WTC11 (cell line): ENCODE data around the gene ADAM8. TPM values are rescaled to one million over a fixed set of nuclear protein-coding genes. Genes with fewer than 3 reads are reported as not detected.

ENCODE experiments used
- ATF1 ChIP-seq: sonication (generic); formaldehyde crosslinking; IDR thresholded peaks from 2 replicates; pipeline ENCODE4 v1.8.1; 2023; ENCODE audit warnings: mild to moderate bottlenecking, moderate library complexity, missing genetic modification reagents
- ATF2 ChIP-seq: sonication (generic); formaldehyde crosslinking; IDR thresholded peaks from 2 replicates; pipeline ENCODE4 v1.8.1; 2022; ENCODE audit warnings: low read depth, missing genetic modification reagents, borderline replicate concordance
- CBFB ChIP-seq: sonication (generic); formaldehyde crosslinking; IDR thresholded peaks from 2 replicates; pipeline ENCODE4 v1.8.1; 2022; ENCODE audit warnings: mild to moderate bottlenecking, low read depth, missing genetic modification reagents
- E2F5 ChIP-seq: sonication (generic); formaldehyde crosslinking; IDR thresholded peaks from 2 replicates; pipeline ENCODE4 v1.8.1; 2022; ENCODE audit warnings: mild to moderate bottlenecking, moderate library complexity, missing genetic modification reagents
- EMX1 ChIP-seq: fragments of 250-450 bp; sonication (Bioruptor Pico); IDR thresholded peaks from 2 replicates; pipeline ENCODE4 v1.8.0; 2021; ENCODE audit warnings: mild to moderate bottlenecking
- ETV6 ChIP-seq: sonication (generic); formaldehyde crosslinking; IDR thresholded peaks from 2 replicates; pipeline ENCODE4 v1.8.1; 2022; ENCODE audit warnings: mild to moderate bottlenecking, missing genetic modification reagents
- MXD4 ChIP-seq: fragments of 250-450 bp; sonication (Bioruptor Pico); IDR thresholded peaks from 2 replicates; pipeline ENCODE4 v1.8.0; 2021; ENCODE audit warnings: mild to moderate bottlenecking, moderate library complexity, borderline replicate concordance
- NFYB ChIP-seq: sonication (generic); formaldehyde crosslinking; conservative IDR thresholded peaks from 2 replicates; pipeline ENCODE4 v1.8.0; 2022; ENCODE audit warnings: low read depth, missing genetic modification reagents
- NR2C2 ChIP-seq: sonication (generic); formaldehyde crosslinking; IDR thresholded peaks from 2 replicates; pipeline ENCODE4 v1.8.0; 2022; ENCODE audit warnings: mild to moderate bottlenecking, missing genetic modification reagents
- NR3C1 ChIP-seq: sonication (generic); formaldehyde crosslinking; conservative IDR thresholded peaks from 2 replicates; pipeline ENCODE4 v1.8.1; 2023; ENCODE audit warnings: low read depth, mild to moderate bottlenecking, missing genetic modification reagents
- RELA ChIP-seq: sonication (generic); formaldehyde crosslinking; IDR thresholded peaks from 2 replicates; pipeline ENCODE4 v1.8.1; 2022; ENCODE audit warnings: missing genetic modification reagents, mild to moderate bottlenecking, borderline replicate concordance
- SMAD4 ChIP-seq: sonication (generic); formaldehyde crosslinking; IDR thresholded peaks from 2 replicates; pipeline ENCODE4 v1.8.0; 2022; ENCODE audit warnings: mild to moderate bottlenecking, missing genetic modification reagents
- SOX15 ChIP-seq: fragments of 250-450 bp; sonication (Bioruptor Pico); IDR thresholded peaks from 2 replicates; pipeline ENCODE4 v1.9.0; 2021; ENCODE audit warnings: mild to moderate bottlenecking
- ZMAT4 ChIP-seq: fragments of 250-450 bp; sonication (Bioruptor Pico); IDR thresholded peaks from 2 replicates; pipeline ENCODE4 v1.9.0; 2021; ENCODE audit warnings: mild to moderate bottlenecking
- ZNF138 ChIP-seq: sonication (generic); formaldehyde crosslinking; conservative IDR thresholded peaks from 2 replicates; pipeline ENCODE4 v1.8.1; 2022; ENCODE audit warnings: mild to moderate bottlenecking, moderate library complexity, missing genetic modification reagents
- ZNF232 ChIP-seq: sonication (generic); formaldehyde crosslinking; IDR thresholded peaks from 2 replicates; pipeline ENCODE4 v1.8.0; 2022; ENCODE audit warnings: mild to moderate bottlenecking, missing genetic modification reagents
- ZNF317 ChIP-seq: sonication (generic); formaldehyde crosslinking; IDR thresholded peaks from 2 replicates; pipeline ENCODE4 v1.8.1; 2023; ENCODE audit warnings: low read depth, mild to moderate bottlenecking, moderate library complexity, missing genetic modification reagents, borderline replicate concordance
- ZNF423 ChIP-seq: fragments of 250-450 bp; sonication (Bioruptor Pico); IDR thresholded peaks from 2 replicates; pipeline ENCODE4 v2.1.2; 2022; ENCODE audit warnings: mild to moderate bottlenecking, moderate library complexity
- total RNA-seq: library from RNA; stranded (reverse); gene quantifications from 3 replicates; pipeline ENCODE4 v1.2.3, GENCODE V29; 2021
- TF ChIP-seq, protein P1 (sequence below): sonication (generic); formaldehyde crosslinking; conservative IDR thresholded peaks from 2 replicates; pipeline ENCODE4 v1.8.1; 2022; ENCODE audit warnings: mild to moderate bottlenecking, missing genetic modification reagents
- TF ChIP-seq, protein P2 (sequence below): sonication (generic); formaldehyde crosslinking; IDR thresholded peaks from 2 replicates; pipeline ENCODE4 v1.8.0; 2022; ENCODE audit warnings: missing genetic modification reagents
- TF ChIP-seq, protein P3 (sequence below): sonication (generic); formaldehyde crosslinking; IDR thresholded peaks from 2 replicates; pipeline ENCODE4 v1.8.0; 2023; ENCODE audit warnings: mild to moderate bottlenecking, missing genetic modification reagents
- TF ChIP-seq, protein P4 (sequence below): sonication (generic); formaldehyde crosslinking; IDR thresholded peaks from 2 replicates; pipeline ENCODE4 v1.8.1; 2023; ENCODE audit warnings: mild to moderate bottlenecking, missing genetic modification reagents, moderate library complexity
- TF ChIP-seq, protein P5 (sequence below): sonication (generic); formaldehyde crosslinking; IDR thresholded peaks from 2 replicates; pipeline ENCODE4 v1.8.0; 2023; ENCODE audit warnings: missing genetic modification reagents
- TF ChIP-seq, protein P6 (sequence below): sonication (generic); formaldehyde crosslinking; IDR thresholded peaks from 2 replicates; pipeline ENCODE4 v1.8.0; 2022; ENCODE audit warnings: mild to moderate bottlenecking, missing genetic modification reagents

The ADAM8 gene
- total RNA-seq, 1 experiment from 2014 or later = 7.2 TPM

DNA sequence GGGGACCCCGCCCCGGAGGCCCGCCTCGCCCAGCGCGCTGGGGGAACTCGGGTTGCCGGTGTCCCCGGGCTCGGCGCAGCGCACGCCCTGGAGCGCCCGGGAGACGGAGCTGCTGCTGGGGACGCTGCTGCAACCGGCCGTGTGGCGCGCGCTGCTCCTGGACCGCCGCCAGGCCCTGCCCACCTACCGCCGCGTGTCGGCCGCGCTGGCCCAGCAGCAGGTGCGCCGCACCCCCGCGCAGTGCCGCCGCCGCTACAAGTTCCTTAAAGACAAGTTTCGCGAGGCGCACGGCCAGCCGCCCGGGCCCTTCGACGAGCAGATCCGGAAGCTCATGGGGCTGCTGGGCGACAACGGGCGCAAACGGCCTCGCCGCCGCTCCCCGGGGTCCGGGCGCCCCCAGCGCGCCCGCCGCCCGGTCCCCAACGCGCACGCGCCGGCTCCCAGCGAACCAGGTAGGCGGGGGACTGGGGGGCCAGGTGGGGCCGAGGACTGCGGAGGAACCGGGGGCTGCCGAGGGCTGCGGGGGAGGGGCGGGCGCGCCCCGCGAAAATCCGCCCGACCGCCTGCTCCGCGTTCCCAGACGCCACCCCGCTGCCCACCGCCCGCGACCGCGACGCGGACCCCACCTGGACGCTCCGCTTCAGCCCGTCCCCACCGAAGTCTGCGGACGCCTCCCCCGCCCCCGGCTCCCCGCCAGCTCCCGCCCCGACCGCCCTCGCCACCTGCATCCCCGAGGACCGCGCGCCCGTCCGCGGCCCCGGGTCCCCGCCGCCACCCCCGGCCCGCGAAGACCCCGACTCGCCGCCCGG lies 46.1 kb downstream of the ADAM8 start (continued):
- TF ChIP-seq E2F5 (CRISPR knock-in tag) (peak; percentile 52; the same call in 1 of the 2 replicates), NFYB (CRISPR knock-in tag) (no peak; the same call in none of the 2 replicates), CBFB (no peak), SMAD4 (CRISPR knock-in tag) (no peak), MXD4 (CRISPR knock-in tag) (no peak), ATF1 (CRISPR knock-in tag) (0 out of 2 replicates have a peak, but pooled peaks have one; percentile 47), NR3C1 (CRISPR knock-in tag) (no peak), ZMAT4 (CRISPR knock-in tag) (no peak), EMX1 (CRISPR knock-in tag) (no peak), ZNF317 (no peak), RELA (CRISPR knock-in tag) (no peak), ZNF232 (CRISPR knock-in tag) (no peak), NR2C2 (CRISPR knock-in tag) (peak; percentile 40; the same call in 1 of the 2 replicates), ZNF423 (CRISPR knock-in tag) (no peak), SOX15 (CRISPR knock-in tag) (no peak), ZNF138 (CRISPR knock-in tag) (no peak), ETV6 (CRISPR knock-in tag) (peak; percentile 72; the same call in 1 of the 2 replicates), ATF2 (no peak)
- TF ChIP-seq, protein P1, sequence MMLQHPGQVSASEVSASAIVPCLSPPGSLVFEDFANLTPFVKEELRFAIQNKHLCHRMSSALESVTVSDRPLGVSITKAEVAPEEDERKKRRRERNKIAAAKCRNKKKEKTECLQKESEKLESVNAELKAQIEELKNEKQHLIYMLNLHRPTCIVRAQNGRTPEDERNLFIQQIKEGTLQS (CRISPR knock-in tag) = no peak
- TF ChIP-seq, protein P2, sequence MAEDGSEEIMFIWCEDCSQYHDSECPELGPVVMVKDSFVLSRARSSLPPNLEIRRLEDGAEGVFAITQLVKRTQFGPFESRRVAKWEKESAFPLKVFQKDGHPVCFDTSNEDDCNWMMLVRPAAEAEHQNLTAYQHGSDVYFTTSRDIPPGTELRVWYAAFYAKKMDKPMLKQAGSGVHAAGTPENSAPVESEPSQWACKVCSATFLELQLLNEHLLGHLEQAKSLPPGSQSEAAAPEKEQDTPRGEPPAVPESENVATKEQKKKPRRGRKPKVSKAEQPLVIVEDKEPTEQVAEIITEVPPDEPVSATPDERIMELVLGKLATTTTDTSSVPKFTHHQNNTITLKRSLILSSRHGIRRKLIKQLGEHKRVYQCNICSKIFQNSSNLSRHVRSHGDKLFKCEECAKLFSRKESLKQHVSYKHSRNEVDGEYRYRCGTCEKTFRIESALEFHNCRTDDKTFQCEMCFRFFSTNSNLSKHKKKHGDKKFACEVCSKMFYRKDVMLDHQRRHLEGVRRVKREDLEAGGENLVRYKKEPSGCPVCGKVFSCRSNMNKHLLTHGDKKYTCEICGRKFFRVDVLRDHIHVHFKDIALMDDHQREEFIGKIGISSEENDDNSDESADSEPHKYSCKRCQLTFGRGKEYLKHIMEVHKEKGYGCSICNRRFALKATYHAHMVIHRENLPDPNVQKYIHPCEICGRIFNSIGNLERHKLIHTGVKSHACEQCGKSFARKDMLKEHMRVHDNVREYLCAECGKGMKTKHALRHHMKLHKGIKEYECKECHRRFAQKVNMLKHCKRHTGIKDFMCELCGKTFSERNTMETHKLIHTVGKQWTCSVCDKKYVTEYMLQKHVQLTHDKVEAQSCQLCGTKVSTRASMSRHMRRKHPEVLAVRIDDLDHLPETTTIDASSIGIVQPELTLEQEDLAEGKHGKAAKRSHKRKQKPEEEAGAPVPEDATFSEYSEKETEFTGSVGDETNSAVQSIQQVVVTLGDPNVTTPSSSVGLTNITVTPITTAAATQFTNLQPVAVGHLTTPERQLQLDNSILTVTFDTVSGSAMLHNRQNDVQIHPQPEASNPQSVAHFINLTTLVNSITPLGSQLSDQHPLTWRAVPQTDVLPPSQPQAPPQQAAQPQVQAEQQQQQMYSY (CRISPR knock-in tag) = peak; percentile 54; the same call in 1 of the 2 replicates
- TF ChIP-seq, protein P3, sequence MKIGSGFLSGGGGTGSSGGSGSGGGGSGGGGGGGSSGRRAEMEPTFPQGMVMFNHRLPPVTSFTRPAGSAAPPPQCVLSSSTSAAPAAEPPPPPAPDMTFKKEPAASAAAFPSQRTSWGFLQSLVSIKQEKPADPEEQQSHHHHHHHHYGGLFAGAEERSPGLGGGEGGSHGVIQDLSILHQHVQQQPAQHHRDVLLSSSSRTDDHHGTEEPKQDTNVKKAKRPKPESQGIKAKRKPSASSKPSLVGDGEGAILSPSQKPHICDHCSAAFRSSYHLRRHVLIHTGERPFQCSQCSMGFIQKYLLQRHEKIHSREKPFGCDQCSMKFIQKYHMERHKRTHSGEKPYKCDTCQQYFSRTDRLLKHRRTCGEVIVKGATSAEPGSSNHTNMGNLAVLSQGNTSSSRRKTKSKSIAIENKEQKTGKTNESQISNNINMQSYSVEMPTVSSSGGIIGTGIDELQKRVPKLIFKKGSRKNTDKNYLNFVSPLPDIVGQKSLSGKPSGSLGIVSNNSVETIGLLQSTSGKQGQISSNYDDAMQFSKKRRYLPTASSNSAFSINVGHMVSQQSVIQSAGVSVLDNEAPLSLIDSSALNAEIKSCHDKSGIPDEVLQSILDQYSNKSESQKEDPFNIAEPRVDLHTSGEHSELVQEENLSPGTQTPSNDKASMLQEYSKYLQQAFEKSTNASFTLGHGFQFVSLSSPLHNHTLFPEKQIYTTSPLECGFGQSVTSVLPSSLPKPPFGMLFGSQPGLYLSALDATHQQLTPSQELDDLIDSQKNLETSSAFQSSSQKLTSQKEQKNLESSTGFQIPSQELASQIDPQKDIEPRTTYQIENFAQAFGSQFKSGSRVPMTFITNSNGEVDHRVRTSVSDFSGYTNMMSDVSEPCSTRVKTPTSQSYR = no peak
- TF ChIP-seq, protein P4, sequence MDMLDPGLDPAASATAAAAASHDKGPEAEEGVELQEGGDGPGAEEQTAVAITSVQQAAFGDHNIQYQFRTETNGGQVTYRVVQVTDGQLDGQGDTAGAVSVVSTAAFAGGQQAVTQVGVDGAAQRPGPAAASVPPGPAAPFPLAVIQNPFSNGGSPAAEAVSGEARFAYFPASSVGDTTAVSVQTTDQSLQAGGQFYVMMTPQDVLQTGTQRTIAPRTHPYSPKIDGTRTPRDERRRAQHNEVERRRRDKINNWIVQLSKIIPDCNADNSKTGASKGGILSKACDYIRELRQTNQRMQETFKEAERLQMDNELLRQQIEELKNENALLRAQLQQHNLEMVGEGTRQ (CRISPR knock-in tag) = 0 out of 2 replicates have a peak, but pooled peaks have one; percentile 12
- TF ChIP-seq, protein P5, sequence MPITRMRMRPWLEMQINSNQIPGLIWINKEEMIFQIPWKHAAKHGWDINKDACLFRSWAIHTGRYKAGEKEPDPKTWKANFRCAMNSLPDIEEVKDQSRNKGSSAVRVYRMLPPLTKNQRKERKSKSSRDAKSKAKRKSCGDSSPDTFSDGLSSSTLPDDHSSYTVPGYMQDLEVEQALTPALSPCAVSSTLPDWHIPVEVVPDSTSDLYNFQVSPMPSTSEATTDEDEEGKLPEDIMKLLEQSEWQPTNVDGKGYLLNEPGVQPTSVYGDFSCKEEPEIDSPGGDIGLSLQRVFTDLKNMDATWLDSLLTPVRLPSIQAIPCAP (CRISPR knock-in tag) = 0 out of 2 replicates have a peak, but pooled peaks have one; percentile 24
- TF ChIP-seq, protein P6, sequence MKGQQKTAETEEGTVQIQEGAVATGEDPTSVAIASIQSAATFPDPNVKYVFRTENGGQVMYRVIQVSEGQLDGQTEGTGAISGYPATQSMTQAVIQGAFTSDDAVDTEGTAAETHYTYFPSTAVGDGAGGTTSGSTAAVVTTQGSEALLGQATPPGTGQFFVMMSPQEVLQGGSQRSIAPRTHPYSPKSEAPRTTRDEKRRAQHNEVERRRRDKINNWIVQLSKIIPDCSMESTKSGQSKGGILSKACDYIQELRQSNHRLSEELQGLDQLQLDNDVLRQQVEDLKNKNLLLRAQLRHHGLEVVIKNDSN = no peak
